ENCODE results near the gene LAMC2. TPM values are rescaled to one million over a fixed set of nuclear protein-coding genes. Genes with fewer than 3 reads are reported as not detected.

LAMC2 gene
- total RNA-seq, 1 donor from 2014 or later: 4.5 TPM

- H3K27me3 Mint-ChIP-seq: peaks cover 31% of the 10 kb centered on the region
These were observed 61.0 kb downstream of the LAMC2 start for GRCh38 chr1:183247066-183247465.

GRCh38 chr1:183247484-183247883 is 61.4 kb downstream of the LAMC2 start:
- H3K9me3 Mint-ChIP-seq (ENCODE audit: low read depth): peaks cover 7% of the 10 kb centered on the region
- H3K27ac Mint-ChIP-seq: no peak overlapping the region
- peaks cover 31% of the 10 kb centered on the region for H3K27me3 Mint-ChIP-seq
- no peak overlapping the region for H3K4me3 Mint-ChIP-seq (ENCODE audit: low read depth)
- no peak for TF ChIP-seq CTCF (IDR thresholded peaks at IDR 0.05; ENCODE audit: unreplicated experiment)
- H3K4me1 Mint-ChIP-seq (ENCODE audit: low read depth): peaks cover 4% of the 10 kb centered on the region
- no peaks in the 10 kb centered on the region for H3K36me3 Mint-ChIP-seq (ENCODE audit: insufficient read depth)
- DNase-seq (ENCODE audit: low spot score, unreplicated experiment): no peak

More at GRCh38 chr1:183247066-183247465, 61.0 kb downstream of the LAMC2 start:
- no peak for TF ChIP-seq CTCF (IDR thresholded peaks at IDR 0.05; ENCODE audit: unreplicated experiment)
- Mint-ChIP-seq H3K36me3 (ENCODE audit: insufficient read depth) (no peaks in the 10 kb centered on the region), H3K27ac (no peak overlapping the region), H3K4me3 (ENCODE audit: low read depth) (no peak overlapping the region), H3K9me3 (ENCODE audit: low read depth) (peaks cover 7% of the 10 kb centered on the region), H3K4me1 (ENCODE audit: low read depth) (peaks cover 4% of the 10 kb centered on the region)
- no peak for DNase-seq (ENCODE audit: low spot score, unreplicated experiment)

GRCh38 chr1:183247931-183248330 is 61.9 kb downstream of the LAMC2 start:
- no peaks in the 10 kb centered on the region for H3K36me3 Mint-ChIP-seq (ENCODE audit: insufficient read depth)
- peaks cover 4% of the 10 kb centered on the region for H3K4me1 Mint-ChIP-seq (ENCODE audit: low read depth)
- H3K9me3 Mint-ChIP-seq (ENCODE audit: low read depth): peaks cover 7% of the 10 kb centered on the region
- H3K27me3 Mint-ChIP-seq: peaks cover 31% of the 10 kb centered on the region
- H3K4me3 Mint-ChIP-seq (ENCODE audit: low read depth): no peak overlapping the region
- no peak overlapping the region for H3K27ac Mint-ChIP-seq
- TF ChIP-seq CTCF (IDR thresholded peaks at IDR 0.05; ENCODE audit: unreplicated experiment): no peak
- DNase-seq (ENCODE audit: low spot score, unreplicated experiment): no peak

GRCh38 chr1:183248989-183249691 is 63.1 kb downstream of the LAMC2 start:
- H3K9me3 Mint-ChIP-seq (ENCODE audit: low read depth): peaks cover 7% of the 10 kb centered on the region
- peaks cover 4% of the 10 kb centered on the region for H3K4me1 Mint-ChIP-seq (ENCODE audit: low read depth)
- no peak overlapping the region for H3K4me3 Mint-ChIP-seq (ENCODE audit: low read depth)
- DNase-seq (ENCODE audit: low spot score, unreplicated experiment): no peak
- H3K27ac Mint-ChIP-seq: no peak overlapping the region
- peaks cover 31% of the 10 kb centered on the region for H3K27me3 Mint-ChIP-seq
- no peaks in the 10 kb centered on the region for H3K36me3 Mint-ChIP-seq (ENCODE audit: insufficient read depth)
- TF ChIP-seq CTCF (IDR thresholded peaks at IDR 0.05; ENCODE audit: unreplicated experiment): no peak

- no peaks in the 10 kb centered on the region for H3K36me3 Mint-ChIP-seq (ENCODE audit: insufficient read depth)
- H3K27me3 Mint-ChIP-seq: peaks cover 29% of the 10 kb centered on the region
- H3K4me3 Mint-ChIP-seq (ENCODE audit: low read depth): no peak overlapping the region
- TF ChIP-seq CTCF (IDR thresholded peaks at IDR 0.05; ENCODE audit: unreplicated experiment): no peak
- no peak overlapping the region for H3K27ac Mint-ChIP-seq
- no peak for DNase-seq (ENCODE audit: low spot score, unreplicated experiment)
- H3K9me3 Mint-ChIP-seq (ENCODE audit: low read depth): peaks cover 9% of the 10 kb centered on the region
- H3K4me1 Mint-ChIP-seq (ENCODE audit: low read depth): peaks cover 4% of the 10 kb centered on the region
These were observed 63.9 kb downstream of the LAMC2 start for GRCh38 chr1:183249941-183250452.
